Activated CD4-positive, alpha-beta T cell treated with anti-CD3 and anti-CD28 coated beads, Interleukin-2, amount 10 ng/mL, durations not matched to agents 24 days and 14 days (primary cell): ENCODE data around the gene RPP21. TPM values are rescaled to one million over a fixed set of nuclear protein-coding genes. Genes with fewer than 3 reads are reported as not detected.

Experiments used
- DNase-seq: peaks from one replicate; pipeline ENCODE4 v3.0.0; 2022
- H3K27ac Mint-ChIP-seq: one replicate; pipeline ENCODE4 v1.8.0; 2022; ENCODE audit warnings: mild to moderate bottlenecking, mixed read lengths
- H3K27me3 Mint-ChIP-seq: one replicate; pipeline ENCODE4 v1.8.0; 2022; ENCODE audit warnings: mixed read lengths
- H3K36me3 Mint-ChIP-seq: one replicate; pipeline ENCODE4 v1.8.0; 2022; ENCODE audit warnings: low read depth, mild to moderate bottlenecking, mixed read lengths
- H3K4me1 Mint-ChIP-seq: one replicate; pipeline ENCODE4 v1.8.0; 2021; ENCODE audit warnings: mixed read lengths
- H3K4me3 Mint-ChIP-seq: one replicate; pipeline ENCODE4 v1.8.0; 2022; ENCODE audit warnings: mild to moderate bottlenecking, moderate library complexity, mixed read lengths
- H3K9me3 Mint-ChIP-seq: one replicate; pipeline ENCODE4 v1.8.0; 2021; ENCODE audit warnings: mixed read lengths
- intact Hi-C: fragments of 100-400 bp; cut with micrococcal nuclease; formaldehyde crosslinking; loops from one replicate; pipeline ENCODE4 v1.15.1; 2023
- total RNA-seq: library from RNA; stranded (reverse); gene quantifications from 2 replicates; pipeline ENCODE4 v1.2.3, GENCODE V29; 2022

Gene RPP21
- 45.0 and 48.0 TPM in 2 replicates for total RNA-seq

GRCh38 chr6:30344868-30345671 lies at the start of gene RPP21:
Gene RPP21 (plus strand): TSS chr6:30345156. CDS start chr6:30345172, 16 bp downstream.
- peak; percentile 97 for DNase-seq
- Mint-ChIP-seq H3K9me3 (no peaks in the 10 kb centered on the region), H3K27me3 (peaks cover 5% of the 10 kb centered on the region), H3K4me1 (peaks cover 17% of the 10 kb centered on the region), H3K27ac (peak within 1 kb of the TSS; percentile 89), H3K4me3 (peak within 1 kb of the TSS; percentile 90), H3K36me3 (peaks cover 42% of the 10 kb centered on the region)
- intact Hi-C loops, result loop anchor here (1.0 to 5.0 kb wide), 2 partner anchors 19 to 133 kb away; partner anchors contain the start of genes TRIM26 and TRIM39

- peaks cover 62% of the 10 kb centered on the region for H3K36me3 Mint-ChIP-seq
These were observed 49.1 kb upstream of the RPP21 start for GRCh38 chr6:30295837-30296236.

GRCh38 chr6:30304002-30304401 lies 41.0 kb upstream of the RPP21 start:
- Mint-ChIP-seq H3K27me3 (no peaks in the 10 kb centered on the region), H3K9me3 (peaks cover 28% of the 10 kb centered on the region), H3K4me1 (peaks cover 20% of the 10 kb centered on the region), H3K4me3 (no peak overlapping the region), H3K36me3 (peaks cover 75% of the 10 kb centered on the region), H3K27ac (peak overlapping the region; percentile 46)
- intact Hi-C loops, result loop anchor here (2.0 kb wide), 1 partner anchor 15 kb away; no protein-coding TSS in a partner anchor
- DNase-seq, result no peak

More at GRCh38 chr6:30295837-30296236, 49.1 kb upstream of the RPP21 start:
- H3K27me3 Mint-ChIP-seq, result no peaks in the 10 kb centered on the region
- intact Hi-C loops, result no loop called here
- no peaks in the 10 kb centered on the region for H3K4me1 Mint-ChIP-seq
- DNase-seq, result no peak
- H3K9me3 Mint-ChIP-seq, result peaks cover 17% of the 10 kb centered on the region
- H3K27ac Mint-ChIP-seq, result no peak overlapping the region
- H3K4me3 Mint-ChIP-seq, result no peak overlapping the region

GRCh38 chr6:30311101-30311500 lies 33.9 kb upstream of the RPP21 start:
- H3K36me3 Mint-ChIP-seq, result peaks cover 63% of the 10 kb centered on the region
- H3K4me1 Mint-ChIP-seq, result peaks cover 18% of the 10 kb centered on the region
- no peak for DNase-seq
- intact Hi-C loops, result no loop called here
- H3K27me3 Mint-ChIP-seq, result no peaks in the 10 kb centered on the region
- H3K4me3 Mint-ChIP-seq, result no peak overlapping the region
- H3K9me3 Mint-ChIP-seq, result no peaks in the 10 kb centered on the region
- no peak overlapping the region for H3K27ac Mint-ChIP-seq

- H3K36me3 Mint-ChIP-seq, result peaks cover 63% of the 10 kb centered on the region
- intact Hi-C loops, result no loop called here
- no peak overlapping the region for H3K27ac Mint-ChIP-seq
- H3K9me3 Mint-ChIP-seq, result no peaks in the 10 kb centered on the region
- no peaks in the 10 kb centered on the region for H3K27me3 Mint-ChIP-seq
- DNase-seq, result no peak
- peaks cover 17% of the 10 kb centered on the region for H3K4me1 Mint-ChIP-seq
- no peak overlapping the region for H3K4me3 Mint-ChIP-seq
These were observed 33.3 kb upstream of the RPP21 start for GRCh38 chr6:30311671-30312070.

- H3K27ac Mint-ChIP-seq, result no peak overlapping the region
- no peaks in the 10 kb centered on the region for H3K9me3 Mint-ChIP-seq
- H3K27me3 Mint-ChIP-seq, result no peaks in the 10 kb centered on the region
- H3K4me3 Mint-ChIP-seq, result no peak overlapping the region
- DNase-seq, result no peak
- H3K36me3 Mint-ChIP-seq, result peaks cover 59% of the 10 kb centered on the region
- intact Hi-C loops, result no loop called here
- H3K4me1 Mint-ChIP-seq, result peaks cover 16% of the 10 kb centered on the region
These were observed 32.7 kb upstream of the RPP21 start for GRCh38 chr6:30312266-30312665.

- Mint-ChIP-seq H3K9me3 (no peaks in the 10 kb centered on the region), H3K4me1 (peaks cover 21% of the 10 kb centered on the region), H3K27ac (no peak overlapping the region), H3K36me3 (peaks cover 58% of the 10 kb centered on the region), H3K27me3 (no peaks in the 10 kb centered on the region), H3K4me3 (no peak overlapping the region)
- no peak for DNase-seq
- intact Hi-C loops, result no loop called here
These were observed 32.2 kb upstream of the RPP21 start for GRCh38 chr6:30312676-30313321.

- no peaks in the 10 kb centered on the region for H3K27me3 Mint-ChIP-seq
- no peaks in the 10 kb centered on the region for H3K9me3 Mint-ChIP-seq
- DNase-seq, result no peak
- H3K4me3 Mint-ChIP-seq, result no peak overlapping the region
- intact Hi-C loops, result no loop called here
- peaks cover 55% of the 10 kb centered on the region for H3K36me3 Mint-ChIP-seq
- H3K27ac Mint-ChIP-seq, result no peak overlapping the region
- H3K4me1 Mint-ChIP-seq, result peaks cover 34% of the 10 kb centered on the region
These were observed 29.8 kb upstream of the RPP21 start for GRCh38 chr6:30315156-30315555.

- peaks cover 51% of the 10 kb centered on the region for H3K4me1 Mint-ChIP-seq
These were observed 26.9 kb upstream of the RPP21 start for GRCh38 chr6:30317913-30318589.

GRCh38 chr6:30319146-30319835 lies 25.7 kb upstream of the RPP21 start:
- Mint-ChIP-seq H3K4me1 (peaks cover 58% of the 10 kb centered on the region), H3K4me3 (no peak overlapping the region), H3K27me3 (no peaks in the 10 kb centered on the region), H3K27ac (peak overlapping the region; percentile 34), H3K9me3 (peaks cover 4% of the 10 kb centered on the region), H3K36me3 (peaks cover 50% of the 10 kb centered on the region)
- no peak for DNase-seq
- intact Hi-C loops, result loop anchor here (2.0 kb wide), 1 partner anchor 14 kb away; no protein-coding TSS in a partner anchor

More at GRCh38 chr6:30317913-30318589, 26.9 kb upstream of the RPP21 start:
- peak overlapping the region; percentile 50 for H3K27ac Mint-ChIP-seq
- H3K4me3 Mint-ChIP-seq, result peak overlapping the region; percentile 11
- no peaks in the 10 kb centered on the region for H3K27me3 Mint-ChIP-seq
- H3K36me3 Mint-ChIP-seq, result peaks cover 59% of the 10 kb centered on the region
- peaks cover 4% of the 10 kb centered on the region for H3K9me3 Mint-ChIP-seq
- intact Hi-C loops, result loop anchor here (2.0 kb wide), 1 partner anchor 13 kb away; no protein-coding TSS in a partner anchor
- no peak for DNase-seq

GRCh38 chr6:30321692-30322388 lies 23.1 kb upstream of the RPP21 start:
- H3K4me3 Mint-ChIP-seq, result peak overlapping the region; percentile 68
- no peak for DNase-seq
- intact Hi-C loops, result no loop called here
- H3K9me3 Mint-ChIP-seq, result peaks cover 4% of the 10 kb centered on the region
- no peak overlapping the region for H3K27ac Mint-ChIP-seq
- no peaks in the 10 kb centered on the region for H3K27me3 Mint-ChIP-seq
- peaks cover 42% of the 10 kb centered on the region for H3K36me3 Mint-ChIP-seq
- H3K4me1 Mint-ChIP-seq, result peaks cover 69% of the 10 kb centered on the region

GRCh38 chr6:30322527-30323501 lies 22.1 kb upstream of the RPP21 start:
- DNase-seq, result no peak
- Mint-ChIP-seq H3K27ac (peak overlapping the region; percentile 79), H3K36me3 (peaks cover 45% of the 10 kb centered on the region), H3K9me3 (peaks cover 4% of the 10 kb centered on the region), H3K4me3 (peak overlapping the region; percentile 68), H3K27me3 (no peaks in the 10 kb centered on the region), H3K4me1 (peaks cover 71% of the 10 kb centered on the region)
- intact Hi-C loops, result no loop called here
